Activated T-cell treated with anti-CD3 and anti-CD28 coated beads, Interleukin-2, amount 50 U/mL, for 1 hour (primary cell): ENCODE measurements around the gene MT1H.
"Not testable (repeated sequence)": the region's sequence is repeated elsewhere in the genome, so short reads cannot be mapped to it uniquely, and the experiment has no call there.

Source experiments
- DNase-seq: peaks from one replicate; pipeline ENCODE4 v3.0.0-alpha.2; 2020

The MT1H gene

GRCh38 chr16:56665286-56666261 lies 4.0 kb upstream of the MT1H start:
- DNase-seq, result not testable (repeated sequence)

- DNase-seq, result no peak
These were observed 1.7 kb upstream of the MT1H start, which contains the start of gene MT1G for GRCh38 chr16:56667581-56668571. TSS of gene MT1G (minus strand) at chr16:56668065. CDS start at chr16:56667993, 72 bp downstream.

- DNase-seq, result no peak
These were observed 416 bp downstream of the MT1H start for GRCh38 chr16:56669840-56670619.

GRCh38 chr16:56670620-56670934 lies 963 bp downstream of the MT1H start:
- no peak for DNase-seq

GRCh38 chr16:56671691-56672090 lies 2.1 kb downstream of the MT1H start:
- DNase-seq, result not testable (repeated sequence)

GRCh38 chr16:56672171-56672570 lies 2.6 kb downstream of the MT1H start:
- not testable (repeated sequence) for DNase-seq

- no peak for DNase-seq
These were observed 3.3 kb downstream of the MT1H start for GRCh38 chr16:56672761-56673536.

GRCh38 chr16:56673921-56674320 lies 4.3 kb downstream of the MT1H start:
- DNase-seq, result no peak

- not testable (repeated sequence) for DNase-seq
These were observed 5.0 kb downstream of the MT1H start for GRCh38 chr16:56674570-56674969.

- DNase-seq, result peak; percentile 60
These were observed 6.1 kb downstream of the MT1H start for GRCh38 chr16:56675685-56676210.

GRCh38 chr16:56677474-56677873 lies 7.9 kb downstream of the MT1H start:
- no peak for DNase-seq

- no peak for DNase-seq
These were observed 9.6 kb downstream of the MT1H start for GRCh38 chr16:56679078-56679730.

- DNase-seq, result no peak
These were observed 10.2 kb downstream of the MT1H start for GRCh38 chr16:56679818-56680217.

- peak; percentile 91 for DNase-seq
These were observed 12.5 kb downstream of the MT1H start, which contains the start of gene MT1X for GRCh38 chr16:56681939-56682702. TSS of gene MT1X (plus strand) at chr16:56682470. CDS start at chr16:56682541, 71 bp downstream.

- no peak for DNase-seq
These were observed 13.2 kb downstream of the MT1H start for GRCh38 chr16:56682703-56683397.

- no peak for DNase-seq
These were observed 14.0 kb downstream of the MT1H start for GRCh38 chr16:56683424-56684172.

- DNase-seq, result no peak
These were observed 14.8 kb downstream of the MT1H start for GRCh38 chr16:56684256-56684925.
